Kidney capillary endothelial cell (primary cell): Measurements from ENCODE around the gene CROT.

Source experiments
- DNase-seq: peaks from one replicate; pipeline ENCODE4 v3.0.0-alpha.2; 2018; ENCODE audit warnings: low spot score

CROT gene

GRCh38 chr7:87342231-87342630, 3.2 kb upstream of the CROT start:
- DNase-seq = no peak

GRCh38 chr7:87344446-87344845, 1.0 kb upstream of the CROT start:
- DNase-seq = peak; percentile 16

GRCh38 chr7:87345962-87346371, 503 bp downstream of the CROT start:
- no peak for DNase-seq

- no peak for DNase-seq
These were observed 1.7 kb downstream of the CROT start for GRCh38 chr7:87347207-87347606.

GRCh38 chr7:87347664-87348063, 2.2 kb downstream of the CROT start:
- no peak for DNase-seq

GRCh38 chr7:87354749-87355148, 9.3 kb downstream of the CROT start:
- no peak for DNase-seq

GRCh38 chr7:87356448-87356847, 11.0 kb downstream of the CROT start:
- DNase-seq = no peak

- no peak for DNase-seq
These were observed 13.9 kb downstream of the CROT start for GRCh38 chr7:87359366-87359765.

GRCh38 chr7:87361320-87361719, 15.9 kb downstream of the CROT start:
- DNase-seq = no peak

- DNase-seq = no peak
These were observed 17.9 kb downstream of the CROT start for GRCh38 chr7:87363342-87363741.

GRCh38 chr7:87364246-87364645, 18.8 kb downstream of the CROT start:
- DNase-seq = no peak

- DNase-seq = no peak
These were observed 23.8 kb downstream of the CROT start for GRCh38 chr7:87369216-87369615.

GRCh38 chr7:87370660-87371180, 25.3 kb downstream of the CROT start:
- DNase-seq = no peak

- DNase-seq = no peak
These were observed 30.4 kb downstream of the CROT start for GRCh38 chr7:87375662-87376435.

- DNase-seq = no peak
These were observed 35.4 kb downstream of the CROT start for GRCh38 chr7:87380905-87381304.

GRCh38 chr7:87391020-87391701, 45.7 kb downstream of the CROT start:
- DNase-seq = no peak

GRCh38 chr7:87395442-87396020, 50.1 kb downstream of the CROT start:
- no peak for DNase-seq

GRCh38 chr7:87398446-87398845, 53.0 kb downstream of the CROT start:
- DNase-seq = no peak

- no peak for DNase-seq
These were observed 59.2 kb downstream of the CROT start for GRCh38 chr7:87404674-87405073.

GRCh38 chr7:87411186-87411585, 65.7 kb downstream of the CROT start:
- no peak for DNase-seq

- DNase-seq = no peak
These were observed 67.6 kb downstream of the CROT start for GRCh38 chr7:87413029-87413428.

- no peak for DNase-seq
These were observed 68.7 kb downstream of the CROT start for GRCh38 chr7:87413951-87414793.
